HG03039 (cell line): ENCODE measurements around the gene TP53I11.

Source experiments
- ATAC-seq: cut with Tn5 transposase; IDR thresholded peaks from one replicate; pipeline ENCODE4 v1.9.1; 2021; ENCODE audit warnings: mild to moderate bottlenecking, moderate library complexity; ENCODE audit not compliant: unreplicated experiment

Gene TP53I11

DNA sequence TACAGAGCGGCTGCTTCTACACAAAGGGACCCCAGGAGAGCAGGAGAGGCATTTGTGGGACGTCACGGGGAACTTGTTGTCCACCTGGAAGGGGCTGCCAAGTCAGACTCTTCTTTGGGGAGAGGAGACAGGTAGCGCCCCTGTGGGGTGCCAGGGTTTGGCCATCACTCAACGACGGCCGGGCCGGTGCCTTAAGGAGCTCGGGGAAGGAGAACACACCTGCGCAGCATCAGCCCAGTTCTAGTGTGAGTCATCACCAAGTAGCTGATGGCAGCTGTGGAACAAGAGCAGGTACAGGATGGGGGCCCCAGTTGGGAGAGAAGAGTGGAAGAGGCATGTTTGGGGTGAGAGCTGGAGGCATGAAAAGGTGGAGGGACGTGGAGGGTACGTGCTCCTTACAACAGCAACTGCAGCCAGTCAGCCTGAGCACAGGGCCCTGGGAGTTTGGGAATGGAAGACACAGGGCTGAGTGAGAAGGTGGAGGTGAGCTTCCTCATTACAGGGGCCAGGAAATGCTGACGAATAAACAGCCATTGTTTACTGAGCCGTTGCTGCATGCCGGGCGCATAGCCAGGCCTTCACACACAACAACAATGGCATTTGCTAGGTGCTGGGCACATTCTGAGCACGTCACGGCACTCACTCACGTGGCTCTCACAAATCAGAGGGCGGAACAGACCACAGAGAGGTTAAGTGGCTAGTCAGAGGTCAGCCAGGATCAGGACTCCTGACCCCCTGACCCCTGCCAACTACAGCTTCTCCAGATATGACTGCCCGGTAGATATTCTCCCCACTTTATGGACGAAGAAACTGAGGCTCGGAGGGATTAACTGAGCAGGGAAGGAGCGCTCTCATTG lies 29.1 kb upstream of the TP53I11 start:
- ATAC-seq: no peak

DNA sequence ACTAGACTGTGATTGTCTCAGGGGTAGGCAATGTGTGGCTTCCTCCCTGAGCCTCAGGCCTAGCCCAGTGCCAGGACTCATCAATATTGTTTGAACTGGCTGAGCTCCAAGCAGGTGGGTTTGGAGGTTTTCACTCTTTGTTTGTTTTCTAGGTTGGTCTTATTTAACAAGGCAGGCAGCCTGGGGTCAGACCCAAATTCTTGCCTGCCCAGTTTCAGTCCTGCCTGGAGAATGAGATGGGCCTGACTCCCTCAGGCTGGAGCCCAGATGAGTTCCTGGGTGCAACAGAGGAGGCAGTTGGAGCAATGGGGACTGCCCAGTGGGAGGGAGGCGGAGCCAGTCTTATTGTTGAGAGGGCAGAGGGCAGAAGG lies 28.3 kb upstream of the TP53I11 start:
- no peak for ATAC-seq

DNA sequence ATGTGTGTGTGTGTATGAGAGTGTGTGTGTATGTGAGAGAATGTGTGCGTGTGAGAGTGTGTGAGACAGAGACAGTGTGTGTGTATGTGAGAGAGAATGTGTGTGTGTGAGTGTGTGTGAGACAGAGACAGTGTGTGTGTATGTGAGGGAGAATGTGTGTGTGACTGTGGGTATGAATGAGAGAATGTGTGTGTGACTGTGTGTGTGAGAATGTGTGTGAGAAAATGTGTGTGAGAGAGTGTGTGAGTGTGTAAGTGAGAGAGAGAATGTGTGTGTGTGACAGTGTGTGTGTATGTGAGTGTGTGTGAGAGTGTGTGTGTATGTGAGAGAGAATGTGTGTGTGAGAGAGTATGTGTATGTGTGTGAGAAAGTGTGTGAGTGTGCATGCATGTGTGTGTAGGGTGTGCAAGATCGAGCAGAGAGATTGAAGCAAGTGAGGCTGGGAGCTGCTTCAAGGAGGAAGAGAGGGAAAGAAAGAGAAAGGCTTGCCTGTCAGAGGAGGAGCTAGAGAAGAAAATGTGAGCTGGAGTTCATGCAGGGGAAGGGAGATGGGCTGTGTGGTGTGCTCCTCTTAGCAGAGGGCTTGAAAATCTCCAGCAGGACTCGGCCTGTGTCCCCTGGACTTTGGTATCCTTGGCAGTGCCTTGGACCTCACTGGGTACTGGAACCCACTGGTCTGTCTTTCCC lies 27.7 kb upstream of the TP53I11 start:
- no peak for ATAC-seq

DNA sequence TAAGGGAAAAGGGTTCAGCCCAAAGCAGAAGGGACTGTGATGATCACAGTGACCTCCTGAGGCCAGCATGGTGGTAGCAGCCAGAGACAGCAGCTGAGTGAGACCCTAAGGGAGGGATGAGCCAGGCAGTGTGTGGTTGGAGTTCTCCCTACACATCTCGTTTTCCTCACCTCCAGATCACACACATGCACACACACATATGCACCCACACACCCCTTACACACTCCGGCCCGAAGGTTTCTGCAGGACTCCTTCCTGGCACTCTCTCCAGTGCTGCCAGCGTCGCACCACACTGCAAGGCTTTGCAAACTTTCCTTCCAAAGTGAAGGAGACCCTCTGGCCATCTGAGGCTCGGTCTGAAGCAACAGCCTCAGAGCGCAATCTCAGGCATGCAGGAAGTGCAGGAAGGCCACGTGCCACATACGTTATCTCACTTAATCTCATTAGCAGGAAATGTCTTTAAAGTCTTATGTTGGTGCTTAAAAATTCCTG lies 26.9 kb upstream of the TP53I11 start:
- ATAC-seq: no peak

DNA sequence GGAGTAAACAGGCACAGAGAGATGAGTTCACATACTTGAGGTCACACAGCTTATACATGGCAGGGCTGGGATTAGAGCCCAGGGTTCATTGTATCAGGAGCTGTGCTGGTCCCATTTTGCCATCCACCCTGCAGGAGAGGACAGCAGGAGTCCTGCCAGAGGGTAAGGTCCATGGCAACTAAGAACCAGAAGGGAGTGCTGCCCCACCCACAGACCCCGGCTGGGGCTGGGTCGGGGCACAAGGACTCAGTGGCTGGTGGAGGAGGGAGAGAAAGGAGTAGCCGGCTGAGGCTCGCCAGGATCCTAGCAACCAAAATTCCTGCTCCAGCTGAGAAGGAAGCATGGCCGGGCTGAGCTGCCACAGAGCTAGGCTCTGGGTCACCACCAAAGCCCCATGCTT lies 25.9 kb upstream of the TP53I11 start:
- ATAC-seq: no peak

DNA sequence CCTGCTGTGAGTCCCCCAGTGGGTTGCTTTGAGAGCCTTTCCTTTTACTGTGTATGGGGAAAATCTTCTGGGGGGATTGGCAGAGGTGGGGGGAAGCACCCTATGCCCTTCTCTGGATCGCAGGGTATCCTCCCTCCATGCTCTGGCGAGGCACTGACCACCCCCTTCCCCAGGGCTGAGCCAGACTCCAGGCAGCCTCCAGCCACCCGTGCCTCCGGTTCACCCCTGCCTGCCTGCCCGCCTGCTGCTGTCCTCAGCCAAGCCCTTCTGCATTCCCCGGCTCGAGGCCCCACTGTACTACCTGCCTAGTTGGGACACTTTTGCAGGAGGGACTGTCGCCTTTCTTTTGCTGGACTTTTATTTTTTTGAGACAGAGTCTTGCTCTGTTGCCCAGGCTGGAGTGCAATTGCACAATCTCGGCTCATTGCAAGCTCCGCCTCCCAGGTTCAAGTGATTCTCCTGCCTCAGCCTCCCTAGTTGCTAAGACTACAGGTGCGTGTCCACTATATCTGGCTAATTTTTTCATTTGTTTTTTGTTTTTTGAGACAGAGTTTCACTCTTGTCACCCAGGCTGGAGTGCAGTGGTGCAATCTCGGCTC lies 23.8 kb upstream of the TP53I11 start:
- no peak for ATAC-seq

DNA sequence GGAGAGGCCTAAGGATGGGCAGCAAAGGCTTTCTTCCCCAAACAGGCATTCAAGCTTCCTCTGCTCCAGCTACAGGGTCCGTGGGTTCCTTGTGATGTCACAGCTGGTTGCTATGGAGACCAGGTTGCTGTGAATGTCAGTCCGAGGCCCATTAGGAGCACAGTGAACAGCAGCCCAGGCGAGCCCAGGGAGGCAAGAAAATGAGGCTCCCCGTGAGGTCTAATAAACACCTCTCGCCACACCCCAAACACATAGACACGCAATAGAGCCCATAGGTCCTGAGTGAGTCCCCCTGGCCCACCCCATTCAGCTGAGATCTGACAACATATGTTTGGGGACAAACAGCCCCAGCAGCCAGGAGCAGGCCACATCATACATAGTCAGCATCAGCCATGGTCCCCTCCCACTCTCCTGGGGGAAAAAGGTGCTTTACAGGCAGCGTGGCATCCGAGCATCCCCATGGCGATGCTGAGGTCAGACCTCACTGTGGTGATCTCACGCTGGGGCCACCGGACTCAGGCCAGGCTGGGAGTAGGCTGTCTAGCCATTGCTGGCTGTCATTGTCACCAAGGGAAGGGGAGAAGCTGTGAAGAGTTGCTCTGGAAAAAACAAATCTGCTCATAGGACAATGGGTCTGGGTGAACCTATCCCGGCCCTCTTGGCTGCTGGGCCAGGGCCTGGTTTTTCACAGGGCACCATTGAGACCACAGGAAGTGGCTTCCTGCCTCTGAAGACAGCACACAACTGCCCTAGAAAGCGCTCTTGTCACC lies 23.1 kb upstream of the TP53I11 start:
- no peak for ATAC-seq

DNA sequence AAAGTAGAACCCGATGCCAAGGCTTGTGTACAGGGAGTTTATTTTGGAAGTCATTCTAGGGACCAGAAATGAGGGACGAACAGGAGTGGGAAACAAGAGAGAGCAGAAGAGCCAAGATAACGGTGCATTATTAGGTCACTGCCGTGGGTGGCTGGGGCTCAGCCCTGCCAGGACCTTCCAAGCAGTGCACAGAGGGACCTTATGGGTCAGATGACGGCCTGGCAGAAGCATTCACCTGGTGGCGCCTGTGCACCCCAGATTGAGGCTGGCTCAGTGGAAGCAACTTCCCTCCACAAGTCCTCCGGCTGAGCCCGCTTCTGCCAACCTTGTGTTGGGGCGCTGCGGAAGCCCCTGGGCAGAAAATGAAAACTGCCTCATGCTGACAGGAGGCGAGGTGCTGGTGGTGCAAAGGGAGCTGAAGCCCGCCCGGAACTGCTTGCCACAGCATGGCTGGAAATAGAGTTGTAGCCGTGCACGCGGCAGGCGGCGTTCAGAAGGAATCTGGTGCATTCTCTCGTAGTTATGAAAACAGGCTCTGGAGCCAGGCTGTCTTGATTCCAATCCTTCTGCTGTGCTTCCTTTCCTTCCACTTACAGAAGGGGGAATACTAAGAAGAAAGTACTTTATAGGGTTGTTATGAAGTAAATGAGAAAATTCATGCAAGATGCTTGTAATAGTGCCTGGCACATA lies 22.2 kb upstream of the TP53I11 start:
- ATAC-seq: no peak

DNA sequence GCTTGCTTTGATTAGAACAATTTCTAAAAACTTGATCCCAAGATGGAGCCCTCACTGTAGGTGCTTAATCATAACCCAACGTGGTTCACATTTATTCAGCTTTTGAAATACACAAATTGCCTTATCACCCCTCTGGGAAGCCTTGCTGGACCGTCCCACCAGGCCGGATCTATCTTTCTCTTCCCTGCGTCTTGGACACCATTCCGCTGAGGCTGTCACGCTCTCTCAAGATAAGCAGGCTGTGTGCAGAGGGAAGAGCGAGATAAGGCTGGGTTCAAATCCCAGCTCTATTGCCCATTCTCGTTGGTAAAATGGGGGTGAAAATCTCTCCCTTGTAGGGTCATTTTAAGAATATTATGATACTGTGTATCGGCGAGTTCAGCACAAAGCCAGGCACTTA lies 20.5 kb upstream of the TP53I11 start:
- ATAC-seq: no peak

DNA sequence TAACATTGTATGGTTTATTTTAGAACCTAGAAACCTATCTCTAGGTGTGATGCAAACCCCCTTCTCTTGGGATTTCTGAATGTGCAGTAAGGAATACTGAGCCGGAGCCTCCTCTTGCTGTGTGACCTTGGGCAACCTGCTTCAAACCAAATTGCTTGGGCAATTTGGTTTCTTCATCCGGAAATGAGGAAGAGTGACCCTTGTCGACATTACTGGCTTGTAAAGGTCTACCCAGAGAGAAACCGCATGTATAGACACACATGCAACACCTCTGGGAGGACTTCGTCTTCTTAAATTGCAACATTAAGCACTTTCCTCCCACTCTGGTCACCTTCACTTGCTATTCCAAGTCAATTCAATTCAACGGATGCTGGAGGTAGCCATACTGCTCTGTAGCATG lies 19.6 kb upstream of the TP53I11 start:
- no peak for ATAC-seq

DNA sequence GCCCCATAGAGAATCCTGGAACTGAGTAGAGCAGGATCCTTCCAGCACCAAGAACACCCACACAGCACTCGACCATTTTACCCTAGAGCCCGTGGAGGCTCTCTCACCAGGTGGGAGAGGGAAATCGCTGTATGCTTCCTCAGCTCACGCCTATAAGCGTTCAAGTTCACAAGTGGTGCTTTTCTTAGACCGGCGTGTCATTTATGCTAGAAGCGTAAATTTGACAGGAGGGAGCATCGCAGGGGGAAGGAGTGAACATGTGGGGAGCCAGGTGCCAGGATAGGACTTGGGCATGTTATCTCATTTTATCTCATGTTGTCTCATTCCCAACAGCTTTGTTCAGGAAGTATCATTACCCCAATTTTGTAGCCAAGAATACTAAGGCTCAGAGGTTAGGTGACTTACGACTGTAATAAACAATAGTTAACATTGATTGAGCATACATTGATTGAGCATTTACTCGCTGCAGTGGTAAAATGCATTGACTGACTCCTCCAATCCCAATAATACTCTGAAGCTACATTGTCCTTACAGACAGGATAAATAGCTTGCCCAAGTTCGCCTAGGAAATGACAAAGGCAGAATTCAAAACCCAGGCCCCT lies 19.1 kb upstream of the TP53I11 start:
- ATAC-seq: no peak

DNA sequence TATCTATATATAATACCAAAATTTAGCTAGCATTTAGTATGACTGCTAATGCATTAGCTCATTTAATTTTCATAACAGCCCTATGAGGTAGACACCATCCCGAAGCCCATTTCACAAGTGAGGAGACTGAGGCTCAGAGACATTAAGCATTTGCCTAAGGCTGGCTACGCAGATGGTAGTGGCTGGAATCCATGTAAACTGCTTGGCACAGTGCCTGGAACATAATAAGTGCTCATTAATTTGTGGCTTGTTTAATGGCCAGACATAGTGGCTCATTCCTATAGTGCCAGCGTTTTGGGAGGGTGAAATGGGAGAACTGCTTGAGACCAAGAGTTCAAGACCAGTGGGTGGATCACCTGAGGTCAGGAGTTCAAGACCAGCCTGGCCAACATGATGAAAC lies 17.8 kb upstream of the TP53I11 start:
- no peak for ATAC-seq

DNA sequence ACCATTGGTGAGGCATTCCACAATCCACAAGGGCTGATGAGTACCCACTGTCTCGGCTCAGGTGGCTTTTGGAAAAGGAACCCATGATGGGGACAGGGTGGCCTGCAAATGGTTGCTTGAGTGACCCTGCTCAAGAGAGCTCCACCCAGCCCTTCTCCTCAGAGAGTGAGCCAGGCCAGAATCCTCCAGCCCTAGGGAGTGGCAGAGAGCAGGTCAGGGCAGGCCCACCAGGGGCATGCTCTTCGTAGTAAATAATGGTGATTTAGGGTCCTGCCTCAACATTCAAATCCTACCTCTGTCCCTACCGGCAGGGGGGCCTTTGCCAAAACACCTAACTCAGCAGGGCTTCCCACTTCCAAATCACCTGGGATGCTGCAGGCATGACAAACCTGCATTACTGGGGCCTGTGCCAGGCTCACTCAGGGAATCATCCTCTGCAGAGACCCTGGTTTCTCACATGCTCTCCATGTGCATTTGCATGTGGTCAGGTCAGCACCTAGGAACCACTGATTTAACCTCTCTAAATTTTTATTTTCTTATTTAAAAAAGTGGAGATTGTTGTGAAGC lies 17.3 kb upstream of the TP53I11 start:
- no peak for ATAC-seq

DNA sequence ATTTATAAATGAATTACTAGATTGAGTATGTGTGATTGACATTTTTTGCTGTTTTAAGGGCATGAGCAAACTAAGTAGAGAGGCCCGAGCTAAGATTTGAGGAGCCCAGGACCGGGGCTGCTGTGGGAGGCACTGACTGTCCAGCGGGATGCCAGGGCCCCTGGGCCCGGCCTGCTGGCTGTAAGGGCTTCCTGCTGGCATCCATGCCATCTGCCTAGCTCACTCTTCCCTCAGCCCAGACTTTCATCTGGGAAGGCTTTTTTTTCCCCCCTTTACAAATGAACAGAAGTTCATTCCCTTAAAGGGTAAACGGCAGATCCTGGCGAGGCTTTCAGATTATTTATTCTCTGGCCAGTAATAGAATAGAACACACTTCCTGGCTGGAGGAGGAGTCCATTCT lies 16.0 kb upstream of the TP53I11 start:
- ATAC-seq: no peak

DNA sequence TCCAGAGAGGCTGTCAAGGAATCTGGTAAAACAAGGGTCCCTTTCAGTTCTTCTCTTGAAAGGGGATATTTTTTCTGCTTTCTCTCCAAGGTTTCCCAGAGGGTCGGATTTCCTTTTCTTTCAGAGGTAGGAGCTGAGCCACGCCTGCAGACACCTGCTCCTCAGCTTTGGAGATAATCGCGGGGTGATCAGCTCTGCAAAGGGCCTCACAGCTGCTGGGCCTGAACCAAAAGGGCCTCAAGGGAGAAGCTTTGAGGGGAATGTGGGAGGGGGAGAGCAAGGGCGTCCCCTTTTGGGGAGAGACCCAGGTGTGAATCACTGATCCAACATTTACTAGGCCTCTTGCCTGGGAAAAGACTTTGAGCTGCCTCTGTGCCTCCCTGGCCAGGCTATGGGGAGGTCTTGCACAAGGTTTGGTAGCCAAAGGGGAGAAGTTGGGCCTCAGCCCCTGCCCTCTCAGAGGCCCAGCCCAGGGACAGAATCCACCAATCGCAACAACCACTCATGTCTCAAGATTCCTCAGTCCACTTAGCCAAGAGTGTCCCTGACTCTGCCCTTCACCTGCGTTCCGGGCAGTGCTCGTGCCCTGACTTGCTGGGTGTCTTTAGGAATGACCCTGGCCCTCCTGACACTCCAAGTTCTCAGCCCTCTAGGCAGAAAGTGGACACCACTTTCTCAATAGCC lies 14.0 kb upstream of the TP53I11 start:
- ATAC-seq: no peak

DNA sequence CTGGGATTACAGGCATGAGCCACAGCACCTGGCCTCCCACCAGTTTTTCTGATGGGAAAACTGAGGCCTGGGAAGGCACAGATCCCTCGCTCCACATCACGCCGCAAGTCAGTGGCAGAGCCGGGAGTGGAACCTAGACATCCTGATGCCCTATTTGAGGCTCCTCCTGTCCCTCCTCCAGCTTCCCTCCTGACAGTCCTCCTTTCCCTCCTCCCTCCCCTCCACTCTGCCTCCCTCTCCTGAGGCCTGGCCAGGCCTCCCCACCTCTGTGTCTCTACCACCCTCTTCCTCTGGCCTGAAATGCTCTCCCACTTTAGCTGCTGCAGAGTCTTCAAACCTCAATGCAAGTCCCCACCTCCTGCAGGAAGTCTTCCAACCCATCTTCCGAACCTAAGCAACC lies 13.3 kb upstream of the TP53I11 start:
- no peak for ATAC-seq

DNA sequence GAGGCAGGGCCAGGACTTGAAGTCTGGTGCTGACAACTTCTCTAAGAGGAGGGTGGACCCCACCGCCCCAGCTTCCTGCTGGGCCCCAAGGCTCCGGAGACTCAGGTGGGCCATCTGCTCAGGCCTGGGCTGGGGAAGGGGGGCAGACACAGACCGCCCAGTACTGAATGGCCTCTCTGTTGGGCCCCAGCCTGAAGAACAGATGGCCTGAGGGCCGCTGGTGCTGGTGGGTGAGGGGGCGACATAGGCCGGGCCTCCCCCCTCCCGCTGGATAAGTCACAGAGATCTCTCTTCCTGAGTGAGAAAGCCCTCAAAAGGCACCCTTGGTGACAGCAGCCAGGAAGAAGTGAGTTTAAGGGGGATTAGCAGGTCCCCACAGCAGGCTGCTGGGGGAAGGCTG lies 12.5 kb upstream of the TP53I11 start:
- ATAC-seq: no peak

DNA sequence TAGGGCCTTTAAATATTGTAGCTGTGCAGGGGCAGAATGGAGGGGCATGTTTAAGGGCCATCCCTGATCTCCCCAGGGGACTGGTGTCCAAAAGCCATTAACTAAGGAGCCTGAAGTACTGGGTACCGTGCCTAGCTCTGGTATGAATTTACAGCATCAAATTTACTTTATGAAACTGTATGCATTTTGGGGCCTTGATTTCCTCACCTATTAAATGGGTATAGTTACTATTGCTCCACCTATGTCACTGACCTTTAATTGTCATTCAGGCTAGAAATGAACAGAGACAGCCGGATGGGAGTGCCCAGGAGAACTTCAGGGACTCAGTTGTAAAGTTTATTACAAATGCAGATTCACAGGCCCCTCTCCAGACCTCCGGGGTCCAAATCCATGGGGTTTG lies 11.8 kb upstream of the TP53I11 start:
- no peak for ATAC-seq

DNA sequence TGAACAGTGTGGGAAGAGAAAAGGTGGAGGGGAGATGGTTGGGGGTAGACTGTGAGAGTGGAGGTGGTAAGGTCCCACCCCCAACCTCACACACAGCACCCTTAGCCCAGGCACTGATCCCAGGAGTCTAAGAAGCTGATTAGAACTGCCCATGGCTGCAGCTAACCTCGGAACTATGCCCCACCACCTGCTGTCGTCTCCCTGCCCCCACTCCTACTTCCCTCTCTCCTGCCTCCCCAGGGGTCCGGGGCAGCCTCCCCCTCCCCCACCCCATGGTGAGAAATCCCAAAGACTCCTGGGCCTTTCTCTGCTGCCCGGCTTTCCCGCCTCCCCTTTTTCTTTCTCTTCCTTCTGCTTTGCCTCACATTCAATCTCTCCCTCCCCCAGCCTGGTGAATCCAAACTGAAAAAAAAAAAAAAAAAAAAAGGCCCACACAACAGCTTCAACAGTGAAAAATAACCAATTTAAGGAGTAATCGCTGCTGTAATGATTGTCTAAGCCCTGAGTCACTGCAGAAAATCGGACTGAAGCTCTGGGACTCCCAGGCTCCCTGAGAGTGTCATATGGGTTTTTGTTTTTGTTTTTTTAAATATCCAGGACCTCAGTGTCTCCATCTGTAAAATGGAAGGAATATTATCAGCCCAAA lies 9.6 kb upstream of the TP53I11 start:
- ATAC-seq: no peak
